ENCODE measurements around the gene JAZF1. TPM values are rescaled to one million over a fixed set of nuclear protein-coding genes. Genes with fewer than 3 reads are reported as not detected.

JAZF1 gene
- total RNA-seq, 1 experiment from 2014 or later, result 3.4 TPM

DNA sequence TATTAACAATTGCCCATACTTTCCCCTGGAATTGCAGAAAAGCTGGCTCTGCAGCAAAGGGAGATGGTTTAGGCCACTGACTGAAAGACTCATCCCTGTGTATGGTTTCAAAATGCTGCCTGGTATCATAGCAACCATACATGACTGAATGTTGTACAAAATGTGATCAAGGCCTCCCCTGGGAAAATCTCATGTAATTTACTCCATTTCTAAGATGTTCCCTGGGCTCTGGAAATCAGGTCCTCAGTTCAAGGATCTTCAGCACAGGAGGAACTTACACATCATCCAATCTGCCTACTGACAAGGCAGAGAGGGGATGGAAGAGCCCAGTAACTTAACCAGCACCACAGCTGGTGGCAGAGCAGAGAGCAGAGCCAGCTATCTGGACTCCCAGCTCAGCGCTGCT lies 111.8 kb downstream of the JAZF1 start:
- Histone ChIP-seq H4K20me1 (ENCODE audit: insufficient read depth) (no peaks in the 10 kb centered on the region), H3K36me3 (ENCODE audit: control insufficient read depth in 1 of 2, insufficient read depth in 2 of 2, low read length in 2 of 2) (no peaks in the 10 kb centered on the region), H3K9me2 (ENCODE audit: insufficient read depth) (no peaks in the 10 kb centered on the region), H3K4me2 (ENCODE audit: low read length) (no peak overlapping the region), H3K9me3 (ENCODE audit: control insufficient read depth in 1 of 2, insufficient read depth in 1 of 2, low read depth in 1 of 2, low read length in 2 of 2) (no peaks in the 10 kb centered on the region), H3K4me3 (replicated peaks in 1 of 2; ENCODE audit: low read depth in 1 of 2, low read length in 2 of 2) (no peak overlapping the region), H3K79me2 (ENCODE audit: insufficient read depth, low read length) (no peaks in the 10 kb centered on the region), H3K9ac (ENCODE audit: low read length) (no peak overlapping the region), H3K27me3 (ENCODE audit: insufficient read depth, low read length) (no peaks in the 10 kb centered on the region), H2AFZ (ENCODE audit: low read depth, low read length, poor library complexity, severe bottlenecking) (no peak overlapping the region), H3K27ac (ENCODE audit: low read depth, low read length) (no peak overlapping the region), H3K4me1 (ENCODE audit: control insufficient read depth in 1 of 2, insufficient read depth in 2 of 2, low read length in 2 of 2) (no peaks in the 10 kb centered on the region)
- BruUV-seq (replicated peaks), result no TSS peak
- CTCF ChIA-PET, result interaction anchor here (2.0 kb wide), 1 partner anchor 9 kb away, joined by 6 read pairs; no protein-coding TSS in a partner anchor
- TF ChIP-seq, protein P1, sequence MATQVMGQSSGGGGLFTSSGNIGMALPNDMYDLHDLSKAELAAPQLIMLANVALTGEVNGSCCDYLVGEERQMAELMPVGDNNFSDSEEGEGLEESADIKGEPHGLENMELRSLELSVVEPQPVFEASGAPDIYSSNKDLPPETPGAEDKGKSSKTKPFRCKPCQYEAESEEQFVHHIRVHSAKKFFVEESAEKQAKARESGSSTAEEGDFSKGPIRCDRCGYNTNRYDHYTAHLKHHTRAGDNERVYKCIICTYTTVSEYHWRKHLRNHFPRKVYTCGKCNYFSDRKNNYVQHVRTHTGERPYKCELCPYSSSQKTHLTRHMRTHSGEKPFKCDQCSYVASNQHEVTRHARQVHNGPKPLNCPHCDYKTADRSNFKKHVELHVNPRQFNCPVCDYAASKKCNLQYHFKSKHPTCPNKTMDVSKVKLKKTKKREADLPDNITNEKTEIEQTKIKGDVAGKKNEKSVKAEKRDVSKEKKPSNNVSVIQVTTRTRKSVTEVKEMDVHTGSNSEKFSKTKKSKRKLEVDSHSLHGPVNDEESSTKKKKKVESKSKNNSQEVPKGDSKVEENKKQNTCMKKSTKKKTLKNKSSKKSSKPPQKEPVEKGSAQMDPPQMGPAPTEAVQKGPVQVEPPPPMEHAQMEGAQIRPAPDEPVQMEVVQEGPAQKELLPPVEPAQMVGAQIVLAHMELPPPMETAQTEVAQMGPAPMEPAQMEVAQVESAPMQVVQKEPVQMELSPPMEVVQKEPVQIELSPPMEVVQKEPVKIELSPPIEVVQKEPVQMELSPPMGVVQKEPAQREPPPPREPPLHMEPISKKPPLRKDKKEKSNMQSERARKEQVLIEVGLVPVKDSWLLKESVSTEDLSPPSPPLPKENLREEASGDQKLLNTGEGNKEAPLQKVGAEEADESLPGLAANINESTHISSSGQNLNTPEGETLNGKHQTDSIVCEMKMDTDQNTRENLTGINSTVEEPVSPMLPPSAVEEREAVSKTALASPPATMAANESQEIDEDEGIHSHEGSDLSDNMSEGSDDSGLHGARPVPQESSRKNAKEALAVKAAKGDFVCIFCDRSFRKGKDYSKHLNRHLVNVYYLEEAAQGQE (IDR thresholded peaks at IDR 0.05; ENCODE audit: low read depth), result no peak
- no peak for TF ChIP-seq TCF7L2 (IDR thresholded peaks at IDR 0.05; ENCODE audit: borderline replicate concordance, extremely low read depth, insufficient read depth, insufficient read length)
- no peak for TF ChIP-seq SP1 (IDR thresholded peaks at IDR 0.05; ENCODE audit: low read depth)
- TF ChIP-seq SRF (IDR thresholded peaks at IDR 0.05; ENCODE audit: low read depth), result no peak
- no peak for TF ChIP-seq CEBPB (IDR thresholded peaks at IDR 0.05; ENCODE audit: low read depth)
- intact Hi-C loops (cut with micrococcal nuclease), result no loop called here
- RAD21 ChIA-PET (ENCODE audit: low non-redundant PET in 1 of 2, low total read pairs in 2 of 2, uncharacterized antibody in 2 of 2, unreplicated experiment in 2 of 2), result no interaction called here
- ATAC-seq, result no peak
- DNase-seq (ENCODE audit: low read depth, low spot score), result no peak
- POLR2A ChIA-PET, result no interaction called here

DNA sequence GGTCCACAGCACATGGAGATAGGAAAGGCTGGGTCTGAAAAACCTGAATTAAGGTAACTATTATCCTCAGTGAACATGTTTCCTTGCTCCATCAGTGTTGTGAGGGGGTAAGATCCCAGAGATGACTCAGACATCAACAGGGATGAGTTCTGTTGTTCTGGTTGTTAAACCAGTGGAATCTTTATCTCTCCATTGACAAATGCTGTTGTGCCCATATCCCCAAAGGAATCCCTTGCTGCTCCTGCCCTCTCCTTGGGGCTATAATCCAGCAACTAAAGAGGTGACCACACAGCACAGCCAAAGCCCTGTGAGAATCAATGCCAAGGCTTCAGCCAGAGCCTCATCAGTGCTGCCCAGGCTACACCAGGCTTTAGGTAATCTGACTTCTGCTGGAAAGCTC lies 113.4 kb downstream of the JAZF1 start:
- no peak for TF ChIP-seq RAD21 (IDR thresholded peaks at IDR 0.05; ENCODE audit: low read depth)
- TF ChIP-seq, protein P2, sequence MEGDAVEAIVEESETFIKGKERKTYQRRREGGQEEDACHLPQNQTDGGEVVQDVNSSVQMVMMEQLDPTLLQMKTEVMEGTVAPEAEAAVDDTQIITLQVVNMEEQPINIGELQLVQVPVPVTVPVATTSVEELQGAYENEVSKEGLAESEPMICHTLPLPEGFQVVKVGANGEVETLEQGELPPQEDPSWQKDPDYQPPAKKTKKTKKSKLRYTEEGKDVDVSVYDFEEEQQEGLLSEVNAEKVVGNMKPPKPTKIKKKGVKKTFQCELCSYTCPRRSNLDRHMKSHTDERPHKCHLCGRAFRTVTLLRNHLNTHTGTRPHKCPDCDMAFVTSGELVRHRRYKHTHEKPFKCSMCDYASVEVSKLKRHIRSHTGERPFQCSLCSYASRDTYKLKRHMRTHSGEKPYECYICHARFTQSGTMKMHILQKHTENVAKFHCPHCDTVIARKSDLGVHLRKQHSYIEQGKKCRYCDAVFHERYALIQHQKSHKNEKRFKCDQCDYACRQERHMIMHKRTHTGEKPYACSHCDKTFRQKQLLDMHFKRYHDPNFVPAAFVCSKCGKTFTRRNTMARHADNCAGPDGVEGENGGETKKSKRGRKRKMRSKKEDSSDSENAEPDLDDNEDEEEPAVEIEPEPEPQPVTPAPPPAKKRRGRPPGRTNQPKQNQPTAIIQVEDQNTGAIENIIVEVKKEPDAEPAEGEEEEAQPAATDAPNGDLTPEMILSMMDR (IDR thresholded peaks at IDR 0.05 in 2 of 3, conservative IDR thresholded peaks at IDR 0.05 in 1 of 3; ENCODE audit: borderline replicate concordance in 1 of 3, insufficient read depth in 1 of 3, low read depth in 2 of 3, low read length in 2 of 3), result no peak
- no peak for TF ChIP-seq ZFX (IDR thresholded peaks at IDR 0.05)
- TF ChIP-seq, protein P3, sequence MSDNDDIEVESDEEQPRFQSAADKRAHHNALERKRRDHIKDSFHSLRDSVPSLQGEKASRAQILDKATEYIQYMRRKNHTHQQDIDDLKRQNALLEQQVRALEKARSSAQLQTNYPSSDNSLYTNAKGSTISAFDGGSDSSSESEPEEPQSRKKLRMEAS (IDR thresholded peaks at IDR 0.05), result no peak
- no peak for TF ChIP-seq FOSL1 (IDR thresholded peaks at IDR 0.05; ENCODE audit: low read depth)
- TF ChIP-seq POLR2A (IDR thresholded peaks at IDR 0.05; ENCODE audit: borderline replicate concordance, extremely low read depth, insufficient read depth, insufficient read length), result no peak
- no peak for TF ChIP-seq CEBPB (IDR thresholded peaks at IDR 0.05; ENCODE audit: low read depth)
- Histone ChIP-seq H3K9me2 (ENCODE audit: insufficient read depth) (no peaks in the 10 kb centered on the region), H3K9ac (ENCODE audit: low read length) (no peak overlapping the region), H3K79me2 (ENCODE audit: insufficient read depth, low read length) (no peaks in the 10 kb centered on the region), H3K4me2 (ENCODE audit: low read length) (no peak overlapping the region), H3K4me3 (replicated peaks in 1 of 2; ENCODE audit: low read depth in 1 of 2, low read length in 2 of 2) (no peak overlapping the region), H4K20me1 (ENCODE audit: insufficient read depth) (no peaks in the 10 kb centered on the region), H3K36me3 (ENCODE audit: control insufficient read depth in 1 of 2, insufficient read depth in 2 of 2, low read length in 2 of 2) (no peaks in the 10 kb centered on the region), H3K27me3 (ENCODE audit: insufficient read depth, low read length) (no peaks in the 10 kb centered on the region), H2AFZ (ENCODE audit: low read depth, low read length, poor library complexity, severe bottlenecking) (no peak overlapping the region), H3K4me1 (ENCODE audit: control insufficient read depth in 1 of 2, insufficient read depth in 2 of 2, low read length in 2 of 2) (peaks cover 0 to 4% of the 10 kb centered on the region in 2 experiments; a peak in 2 of 4 replicates), H3K9me3 (ENCODE audit: control insufficient read depth in 1 of 2, insufficient read depth in 1 of 2, low read depth in 1 of 2, low read length in 2 of 2) (no peaks in the 10 kb centered on the region), H3K27ac (ENCODE audit: low read depth, low read length) (no peak overlapping the region)
- CTCF ChIA-PET, result no interaction called here
- no TSS peak for BruUV-seq (replicated peaks)
- POLR2A ChIA-PET, result no interaction called here
- RAD21 ChIA-PET (ENCODE audit: low non-redundant PET in 1 of 2, low total read pairs in 2 of 2, uncharacterized antibody in 2 of 2, unreplicated experiment in 2 of 2), result no interaction called here
- DNase-seq (ENCODE audit: low read depth, low spot score) (no peak), ATAC-seq (no peak)
- intact Hi-C loops (cut with micrococcal nuclease), result no loop called here
